Measurements from ENCODE around the gene C1QTNF6. TPM values are rescaled to one million over a fixed set of nuclear protein-coding genes. Genes with fewer than 3 reads are reported as not detected.

C1QTNF6 gene
- 2.9 and 9.3 TPM in 2 replicates for total RNA-seq

DNA sequence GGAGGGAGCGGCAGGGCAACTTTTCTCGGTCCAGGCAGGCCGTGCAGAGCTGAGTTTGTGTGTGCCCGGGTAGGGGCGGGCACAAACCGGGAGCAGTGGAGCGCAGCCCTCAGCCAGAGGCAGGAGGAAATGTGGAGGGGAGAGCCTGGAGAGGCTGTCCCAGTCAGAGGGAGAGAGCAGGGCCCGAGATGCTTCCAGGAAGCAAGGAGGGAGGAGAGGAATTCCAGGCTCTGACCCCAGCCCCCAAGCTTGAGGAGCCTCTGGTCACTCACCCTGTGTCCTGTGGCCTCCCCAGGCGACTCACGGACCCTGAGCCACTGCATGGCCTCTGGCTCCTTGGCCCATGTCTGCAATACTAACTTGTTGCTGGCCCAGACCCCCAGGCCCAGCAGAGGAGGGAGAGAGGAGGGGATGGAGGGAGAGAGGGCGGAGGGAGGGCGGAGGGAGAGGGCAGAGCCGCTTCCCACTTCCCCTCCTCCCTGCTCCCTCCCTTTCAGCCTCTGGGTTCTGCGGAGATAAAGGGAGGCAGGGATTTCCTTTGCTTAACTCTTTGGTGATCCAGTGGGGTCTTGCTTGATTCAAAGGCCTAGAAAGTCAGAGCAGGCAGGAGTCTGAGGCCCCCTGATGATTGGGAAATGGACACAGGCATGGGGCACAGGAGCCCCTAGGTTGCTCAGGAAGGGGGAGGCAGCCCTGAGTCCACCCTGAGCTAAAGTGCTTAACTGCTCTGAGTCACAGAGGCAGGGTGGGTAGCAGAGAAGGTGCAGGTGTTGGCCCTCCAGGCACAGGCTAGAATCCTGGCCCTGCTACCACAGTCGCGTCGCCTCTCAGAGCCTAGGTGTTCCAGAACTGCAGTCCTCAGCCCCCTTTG lies at the start of gene C1QTNF6:
C1QTNF6 (minus strand) TSS at position 357 of the 871 bp plus-strand sequence; CDS start at position 323, 34 bp downstream.

DNA sequence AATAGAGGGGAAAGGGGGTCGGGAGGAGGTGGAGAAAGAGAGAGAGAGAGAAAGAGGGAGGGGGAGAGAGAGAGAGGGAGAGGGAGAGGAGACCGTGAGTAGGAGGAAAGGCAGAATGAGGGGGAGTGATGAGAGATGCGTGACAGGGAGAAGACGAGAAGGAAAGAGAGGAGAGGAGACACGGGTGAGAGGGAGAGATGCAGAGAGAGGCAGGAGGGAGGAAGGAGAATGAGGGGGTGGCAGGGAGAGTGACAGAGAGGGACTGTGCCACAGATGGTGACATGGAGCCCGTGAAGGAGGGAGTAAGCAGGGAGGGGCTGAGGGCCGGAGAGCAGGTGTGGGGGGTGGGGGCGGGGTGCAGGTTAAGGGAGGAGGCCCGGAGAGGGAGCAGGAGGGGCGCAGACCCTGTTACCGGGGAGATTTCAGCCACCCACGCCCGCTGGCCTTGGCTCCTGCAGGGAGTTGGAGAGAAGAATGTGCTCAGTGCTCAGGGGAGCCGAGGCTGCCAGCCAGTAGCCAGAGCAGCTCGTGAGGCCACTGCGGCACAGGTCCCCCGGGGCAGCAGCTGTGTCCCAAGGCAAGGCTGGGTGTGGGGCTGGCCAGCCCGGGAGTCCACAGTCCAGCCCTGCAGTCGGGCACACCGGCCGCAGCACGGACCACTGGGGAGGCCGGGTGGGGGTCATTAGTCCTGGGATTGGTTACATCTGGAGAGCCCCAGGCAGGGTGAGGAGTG lies 24.3 kb upstream of the C1QTNF6 start, which contains the start of gene SSTR3:
SSTR3 (minus strand) TSS at position 304 of the 733 bp plus-strand sequence. CDS start 4,674 bp downstream, outside the sequence.

Other genes starting within 250 kb of the C1QTNF6 start
- gene TST, start 168.8 kb downstream of the C1QTNF6 start, total RNA-seq: 23.7 and 26.8 TPM in 2 replicates
- 42.9 and 67.2 TPM in 2 replicates for gene MPST, start 168.5 kb downstream of the C1QTNF6 start, total RNA-seq
- 27.8 and 32.7 TPM in 2 replicates for gene KCTD17, start 136.5 kb downstream of the C1QTNF6 start, total RNA-seq
- not detected in 2 replicates for gene TMPRSS6, start 78.5 kb downstream of the C1QTNF6 start, total RNA-seq
- not detected in 2 replicates for gene IL2RB, start 38.3 kb downstream of the C1QTNF6 start, total RNA-seq
- gene SSTR3, start 24.2 kb upstream of the C1QTNF6 start, total RNA-seq: 0.33 TPM in 1 of 2 replicates, not detected in the other
- gene RAC2, start 56.0 kb upstream of the C1QTNF6 start, total RNA-seq: 2.8 and 4.0 TPM in 2 replicates
- gene CYTH4, start 94.3 kb upstream of the C1QTNF6 start, total RNA-seq: 0.29 and 0.83 TPM in 2 replicates
- under 0.01 TPM in 1 of 2 replicates, not detected in the other for gene ELFN2, start 239.2 kb upstream of the C1QTNF6 start, total RNA-seq

All from smooth muscle cell of trachea (primary cell).